HG02870 (cell line): Measurements from ENCODE around the gene HM13.
"Not testable (repeated sequence)": the region's sequence is repeated elsewhere in the genome, so short reads cannot be mapped to it uniquely, and the experiment has no call there.

Experiments
- ATAC-seq: cut with Tn5 transposase; IDR thresholded peaks from one replicate; pipeline ENCODE4 v1.9.1; 2021; ENCODE audit warnings: mild to moderate bottlenecking, moderate library complexity; ENCODE audit not compliant: unreplicated experiment

The HM13 gene

GRCh38 chr20:31540406-31540805, 26.2 kb downstream of the HM13 start:
- ATAC-seq = no peak

GRCh38 chr20:31542201-31542842, 28.1 kb downstream of the HM13 start:
- ATAC-seq = no peak

DNA sequence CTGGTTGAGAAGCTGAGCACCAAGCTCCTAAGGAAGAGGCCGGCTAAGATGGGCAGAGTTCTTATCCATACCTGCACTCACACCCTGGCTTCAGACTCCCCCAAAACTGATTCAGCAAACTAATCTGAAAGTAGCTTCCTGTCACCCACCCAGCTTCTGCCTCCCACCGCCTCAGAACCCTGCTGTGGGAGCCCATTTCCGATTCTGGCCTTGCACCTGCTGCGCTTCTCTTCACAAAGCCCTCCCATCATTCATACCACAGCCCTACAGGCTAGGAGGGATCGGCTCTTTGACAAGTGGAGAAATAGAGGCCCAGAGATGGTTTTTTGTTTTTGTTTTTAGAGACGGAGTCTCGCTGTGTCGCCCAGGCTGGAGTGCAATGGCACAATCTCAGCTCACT, 28.7 kb downstream of the HM13 start:
- ATAC-seq = no peak

GRCh38 chr20:31543966-31544598, 29.8 kb downstream of the HM13 start:
- ATAC-seq = no peak

DNA sequence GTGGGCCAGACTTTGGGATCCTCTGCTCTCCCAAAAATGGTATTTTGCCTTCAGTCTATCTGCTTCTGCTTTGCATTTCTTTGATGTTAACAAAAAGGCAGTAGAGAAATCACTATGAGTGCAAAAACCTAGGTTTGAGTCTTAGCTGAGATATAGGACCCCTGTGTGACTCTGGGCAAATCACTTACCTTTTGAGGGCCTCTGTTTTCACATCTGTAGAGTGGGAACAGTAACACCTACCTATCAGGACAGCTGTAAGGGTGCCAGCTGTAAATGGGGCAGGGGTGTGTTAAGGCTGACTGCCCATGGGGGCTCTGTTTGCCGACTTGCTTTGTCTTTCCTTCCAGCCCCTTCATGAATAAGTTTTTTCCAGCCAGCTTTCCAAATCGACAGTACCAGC, 30.4 kb downstream of the HM13 start:
- ATAC-seq = no peak

GRCh38 chr20:31545621-31546040, 31.4 kb downstream of the HM13 start:
- not testable (repeated sequence) for ATAC-seq

- peak; percentile 62 for ATAC-seq
These were observed 32.9 kb downstream of the HM13 start for GRCh38 chr20:31547017-31547675.

GRCh38 chr20:31547720-31548298, 33.6 kb downstream of the HM13 start:
- ATAC-seq = no peak

- ATAC-seq = no peak
These were observed 34.7 kb downstream of the HM13 start for GRCh38 chr20:31548820-31549512.

GRCh38 chr20:31549513-31549880, 35.3 kb downstream of the HM13 start:
- no peak for ATAC-seq

DNA sequence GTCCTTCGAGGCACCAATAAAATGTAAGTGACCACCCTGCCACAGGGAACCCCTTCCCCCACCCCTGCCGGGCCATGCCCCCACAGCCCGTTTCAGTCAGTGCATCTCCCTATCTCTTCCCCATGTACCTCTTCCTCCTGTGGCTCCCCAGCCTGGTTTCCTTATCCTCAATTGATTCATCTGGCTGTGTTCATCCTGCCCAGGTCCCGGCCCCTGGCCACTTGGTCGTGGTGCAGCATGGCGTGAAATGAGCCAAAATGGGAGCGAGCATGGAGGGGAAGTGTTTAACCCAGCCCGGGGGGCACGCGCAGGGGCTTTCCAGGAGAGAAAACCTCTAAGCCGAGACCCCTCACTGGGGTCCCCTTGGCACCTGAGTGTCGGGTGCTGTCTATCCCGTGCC, 35.9 kb downstream of the HM13 start:
- ATAC-seq = no peak

GRCh38 chr20:31551163-31552081, 37.2 kb downstream of the HM13 start:
- ATAC-seq = no peak

- no peak for ATAC-seq
These were observed 41.0 kb downstream of the HM13 start for GRCh38 chr20:31555203-31555775.

DNA sequence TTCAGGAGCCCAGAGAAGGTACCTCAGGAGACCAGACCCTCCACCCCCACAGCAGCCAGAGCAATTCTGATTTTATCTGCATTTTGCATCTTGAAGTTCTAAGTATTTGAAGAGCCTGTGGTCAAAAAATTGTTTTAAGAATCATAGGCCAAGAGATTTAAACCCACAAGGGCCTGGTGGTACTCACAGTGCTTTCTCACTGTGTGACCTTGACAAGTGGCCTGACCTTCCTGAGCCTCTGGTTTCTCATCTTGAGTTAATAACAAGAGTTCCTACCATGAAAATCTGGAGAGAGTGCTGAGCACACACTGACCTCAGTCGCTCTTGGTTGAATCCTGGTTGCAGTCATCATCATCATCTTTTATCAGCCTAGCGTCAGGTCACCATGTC, 45.5 kb downstream of the HM13 start:
- no peak for ATAC-seq

DNA sequence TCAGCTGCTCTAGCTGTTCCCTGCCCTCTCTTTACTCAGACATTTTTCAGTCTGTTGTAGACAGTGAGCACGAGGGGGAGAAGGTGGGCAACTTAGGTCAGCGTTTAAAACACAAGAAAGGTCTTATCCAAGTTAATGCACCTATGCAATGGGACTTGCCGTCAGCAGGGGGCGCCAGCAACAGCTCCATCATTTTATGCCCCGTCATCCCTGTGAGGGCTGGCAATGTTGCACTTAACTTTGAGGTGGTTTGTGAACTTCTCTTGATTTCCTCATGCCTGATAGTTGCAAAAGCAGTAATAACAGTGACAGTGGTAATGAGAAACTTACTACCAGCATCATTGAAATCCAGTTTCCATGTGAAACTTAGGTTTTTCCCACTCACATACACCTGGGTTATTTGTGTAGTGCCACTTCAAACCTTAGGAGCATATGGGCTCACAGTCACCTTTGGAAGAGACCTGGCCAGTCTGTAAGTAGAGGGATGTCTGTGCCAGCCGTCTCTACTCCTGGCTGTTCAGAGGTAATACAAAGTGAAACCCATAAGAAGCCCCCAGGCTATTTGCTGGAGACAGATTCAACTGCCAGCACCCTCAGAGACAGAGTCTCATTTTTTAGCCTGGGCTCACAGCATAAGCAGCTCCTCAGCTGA, 46.0 kb downstream of the HM13 start:
- ATAC-seq = no peak

- no peak for ATAC-seq
These were observed 46.7 kb downstream of the HM13 start for GRCh38 chr20:31560746-31561598.

GRCh38 chr20:31562241-31562640, 48.0 kb downstream of the HM13 start:
- ATAC-seq = no peak

- no peak for ATAC-seq
These were observed 50.0 kb downstream of the HM13 start for GRCh38 chr20:31564284-31564683.
